ENCODE data around the gene ACOXL.

ACOXL gene

DNA sequence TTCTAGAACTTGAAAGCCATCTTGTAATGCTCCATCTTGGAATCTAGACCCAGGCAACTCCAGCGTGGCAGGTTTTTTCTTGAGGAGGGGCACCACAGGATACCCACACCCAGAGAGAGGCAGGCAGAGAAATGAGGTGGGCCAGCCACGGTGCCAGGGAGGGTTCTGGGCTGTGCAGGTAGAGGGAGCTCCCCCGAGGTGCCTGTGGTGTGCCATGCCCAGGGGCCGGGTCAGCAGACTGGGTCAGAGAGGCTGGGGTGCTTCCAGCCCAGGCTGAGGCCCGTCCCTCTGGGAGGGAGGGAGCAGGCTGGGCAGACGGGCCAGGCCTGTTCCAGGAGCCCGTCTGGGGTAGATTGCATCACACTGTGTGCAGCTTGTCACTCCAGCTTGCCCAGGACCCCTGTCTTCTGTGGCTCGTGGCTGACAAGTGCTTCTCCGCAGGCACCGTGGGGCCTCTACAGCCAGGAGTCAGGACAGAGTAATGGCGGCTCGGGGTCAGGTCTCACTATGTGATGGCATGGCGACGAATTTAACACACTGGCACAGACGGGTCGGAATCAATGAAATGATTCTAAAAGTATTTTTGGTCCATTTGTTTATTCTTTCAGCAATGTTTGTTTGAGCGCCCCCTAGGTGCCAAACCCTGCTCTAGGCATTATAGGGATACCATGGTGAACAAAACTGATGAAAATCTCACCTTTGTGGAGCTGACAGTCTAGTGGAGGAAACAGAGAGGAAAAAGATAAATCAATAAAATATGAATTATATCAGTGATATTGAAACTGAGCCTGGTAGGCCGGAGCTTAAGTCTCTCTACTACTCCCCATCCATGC is 144.0 kb downstream of the ACOXL start:
- TF ChIP-seq ZNF274 (IDR thresholded peaks at IDR 0.05; ENCODE audit: low read depth, low read length), result no peak
- no peak overlapping the region for H3K4me3 ChIP-seq (ENCODE audit: low read length)

DNA sequence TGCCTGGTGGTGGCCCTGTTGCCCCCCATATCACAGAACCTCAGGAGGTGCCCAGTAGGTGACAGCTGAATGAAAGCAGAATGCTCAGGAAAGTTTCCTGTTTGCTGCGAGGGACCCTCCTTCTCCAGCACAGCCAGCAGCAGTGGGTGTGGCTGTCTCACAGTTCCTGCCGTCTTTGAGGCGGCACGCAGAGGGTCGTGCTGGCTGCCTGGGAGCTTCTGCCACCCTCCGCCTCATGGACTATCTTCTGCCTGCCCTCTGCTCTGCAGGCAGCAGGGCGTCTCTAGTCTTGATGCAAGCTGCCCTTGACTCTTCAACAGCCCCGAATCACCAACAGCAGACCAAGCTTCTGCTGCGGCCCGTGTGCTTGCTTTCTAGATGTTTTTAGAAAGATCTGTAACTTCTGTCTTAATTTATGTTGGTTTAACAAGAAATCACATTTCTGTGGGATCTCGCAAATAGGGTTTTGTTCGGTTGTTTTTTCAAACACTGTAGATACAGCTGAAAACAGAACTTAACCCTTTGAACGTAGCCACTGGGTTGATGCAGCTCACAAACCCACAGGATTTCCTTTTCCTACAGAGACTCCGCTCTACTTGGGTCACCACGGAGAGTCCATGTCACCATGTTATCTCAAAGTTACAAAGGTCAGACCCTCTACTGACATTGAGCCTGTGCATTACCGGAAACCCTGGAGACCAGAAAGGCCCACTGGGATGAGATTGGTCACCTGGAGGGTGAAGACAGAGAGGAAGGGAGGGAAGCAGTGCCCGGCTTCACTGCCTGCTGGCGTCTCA is 144.9 kb downstream of the ACOXL start:
- H3K4me3 ChIP-seq (ENCODE audit: low read length), result no peak overlapping the region

DNA sequence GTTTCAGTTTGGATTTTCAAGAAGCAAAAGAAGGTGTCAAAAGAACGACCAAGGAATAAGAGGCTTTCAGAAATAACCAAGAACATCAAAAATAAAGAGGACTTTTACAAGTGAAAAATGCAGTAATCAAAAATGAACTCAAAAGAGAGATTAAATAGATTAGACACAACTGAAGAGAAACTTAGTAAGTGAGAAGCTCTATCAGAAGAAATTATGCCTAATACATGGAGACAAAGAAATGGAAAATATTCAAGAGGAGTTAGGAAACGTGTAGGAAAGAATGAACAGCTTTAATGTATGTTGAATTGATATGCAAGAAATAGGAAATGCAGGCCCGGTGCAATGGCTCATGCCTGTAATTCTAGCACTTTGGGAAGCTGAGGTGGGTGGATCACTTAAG is 145.8 kb downstream of the ACOXL start:
- no peak for TF ChIP-seq ZNF274 (IDR thresholded peaks at IDR 0.05; ENCODE audit: low read depth, low read length)

More for the DNA sequence above, 144.9 kb downstream of the ACOXL start:
- no peak for TF ChIP-seq ZNF274 (IDR thresholded peaks at IDR 0.05; ENCODE audit: low read depth, low read length)

GRCh38 chr2:110881908-110882307 is 149.5 kb downstream of the ACOXL start:
- TF ChIP-seq ZNF274 (IDR thresholded peaks at IDR 0.05; ENCODE audit: low read depth, low read length), result no peak
- H3K4me3 ChIP-seq (ENCODE audit: low read length), result no peak overlapping the region

More for the DNA sequence above, 145.8 kb downstream of the ACOXL start:
- no peak overlapping the region for H3K4me3 ChIP-seq (ENCODE audit: low read length)

DNA sequence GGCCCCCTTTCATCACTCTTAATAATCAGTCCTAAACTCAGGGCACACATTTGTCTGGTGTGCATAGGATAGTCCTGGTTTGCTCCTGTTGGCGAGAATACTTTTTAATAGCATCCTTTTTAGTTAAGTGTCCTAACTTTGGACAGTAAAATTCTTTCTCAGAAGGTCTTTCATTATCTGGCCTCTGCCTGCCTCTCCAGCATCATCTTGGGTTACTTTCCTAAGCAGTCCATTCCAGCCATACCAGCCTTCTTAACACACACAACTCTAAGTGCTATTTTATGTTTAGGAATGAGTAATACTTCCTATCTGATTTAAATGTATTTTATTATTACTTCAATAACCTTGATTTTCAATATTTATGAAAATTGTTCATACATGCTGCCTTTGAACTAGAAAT is 151.0 kb downstream of the ACOXL start:
- no peak overlapping the region for H3K4me3 ChIP-seq (ENCODE audit: low read length)
- TF ChIP-seq ZNF274 (IDR thresholded peaks at IDR 0.05; ENCODE audit: low read depth, low read length), result no peak

GRCh38 chr2:110885256-110885655 is 152.9 kb downstream of the ACOXL start:
- H3K4me3 ChIP-seq (ENCODE audit: low read length), result no peak overlapping the region
- TF ChIP-seq ZNF274 (IDR thresholded peaks at IDR 0.05; ENCODE audit: low read depth, low read length), result no peak

GRCh38 chr2:110886826-110887573 is 154.6 kb downstream of the ACOXL start:
- TF ChIP-seq ZNF274 (IDR thresholded peaks at IDR 0.05; ENCODE audit: low read depth, low read length), result no peak
- H3K4me3 ChIP-seq (ENCODE audit: low read length), result no peak overlapping the region

DNA sequence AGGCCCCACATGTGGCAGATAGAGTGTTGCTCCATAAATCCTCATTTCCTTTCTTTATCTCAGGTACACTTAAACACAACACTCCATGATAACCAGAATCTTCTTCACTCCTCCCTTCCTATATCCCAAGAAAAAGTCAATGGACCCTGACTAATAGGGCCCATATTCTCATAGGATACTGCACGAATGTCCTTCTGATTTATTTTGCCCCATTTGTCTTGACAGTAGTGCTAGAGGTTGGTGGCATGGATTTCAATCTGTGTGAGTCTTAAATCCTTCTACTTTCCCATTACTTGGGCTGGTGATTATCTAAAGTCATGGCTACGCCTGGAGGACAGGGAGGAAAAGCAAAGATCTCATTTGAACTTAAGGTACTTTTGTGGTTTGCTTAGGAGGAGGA is 156.0 kb downstream of the ACOXL start:
- no peak overlapping the region for H3K4me3 ChIP-seq (ENCODE audit: low read length)
- no peak for TF ChIP-seq ZNF274 (IDR thresholded peaks at IDR 0.05; ENCODE audit: low read depth, low read length)

DNA sequence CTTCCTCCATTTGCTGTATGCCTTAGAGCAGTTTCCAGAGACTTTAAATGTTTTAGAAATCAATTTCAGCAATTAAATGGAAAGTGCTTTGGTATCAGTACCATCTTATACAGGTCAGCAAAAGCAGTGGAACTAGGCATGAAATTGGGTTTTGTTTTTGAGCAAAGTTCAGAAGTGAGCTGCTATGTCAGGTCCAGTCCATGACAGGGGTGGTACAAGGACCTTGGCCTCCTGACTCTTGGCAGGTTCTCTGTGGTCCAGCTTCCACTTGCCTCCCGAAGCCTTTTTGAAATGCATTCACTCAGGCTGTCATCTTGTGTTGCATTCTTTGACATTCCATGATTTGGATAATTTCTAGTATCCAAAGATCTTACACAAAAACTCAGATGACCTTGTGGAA is 159.3 kb downstream of the ACOXL start:
- no peak overlapping the region for H3K4me3 ChIP-seq (ENCODE audit: low read length)
- TF ChIP-seq ZNF274 (IDR thresholded peaks at IDR 0.05; ENCODE audit: low read depth, low read length), result no peak

GRCh38 chr2:110896226-110896625 is 163.9 kb downstream of the ACOXL start:
- no peak overlapping the region for H3K4me3 ChIP-seq (ENCODE audit: low read length)
- TF ChIP-seq ZNF274 (IDR thresholded peaks at IDR 0.05; ENCODE audit: low read depth, low read length), result no peak

DNA sequence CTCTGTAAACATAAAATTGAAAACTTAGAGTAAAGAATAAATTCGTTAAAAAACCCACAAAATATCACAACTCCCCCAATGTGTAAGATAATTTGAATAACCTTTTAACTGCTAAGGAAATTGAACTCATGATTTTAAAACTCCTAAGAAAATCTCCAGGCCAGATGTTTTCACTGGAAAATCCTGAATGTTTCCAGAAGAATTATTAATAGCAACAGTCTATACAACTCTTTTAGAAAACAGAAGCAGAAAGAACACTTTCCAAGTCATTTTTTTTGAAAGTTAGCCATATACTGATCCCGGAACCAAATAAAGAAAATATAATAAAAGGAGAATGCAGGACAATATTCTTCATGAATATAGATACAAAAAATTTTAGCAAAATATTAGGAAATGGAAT is 165.6 kb downstream of the ACOXL start:
- no peak for TF ChIP-seq ZNF274 (IDR thresholded peaks at IDR 0.05; ENCODE audit: low read depth, low read length)

DNA sequence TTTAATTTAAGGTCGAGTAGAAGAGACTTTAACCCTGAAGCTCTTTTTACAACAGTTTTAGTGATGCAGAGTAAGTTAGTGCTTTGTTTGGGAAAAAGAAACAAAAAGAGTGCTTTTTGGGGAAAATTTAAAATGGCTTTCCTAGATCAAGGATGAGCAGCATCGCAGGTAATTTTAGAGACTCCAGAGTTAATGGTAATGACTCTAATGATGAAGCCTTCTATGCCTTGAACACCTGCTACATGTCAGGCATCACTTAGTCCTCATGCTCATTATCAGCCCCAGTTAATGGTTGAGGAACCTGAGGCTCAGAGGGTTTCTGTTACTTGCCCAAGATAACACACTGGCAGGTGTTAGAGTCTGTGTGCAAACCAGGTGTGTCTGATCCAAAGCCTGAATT is 167.8 kb downstream of the ACOXL start:
- no peak overlapping the region for H3K4me3 ChIP-seq (ENCODE audit: low read length)
- TF ChIP-seq ZNF274 (IDR thresholded peaks at IDR 0.05; ENCODE audit: low read depth, low read length), result no peak

More for the DNA sequence above, 165.6 kb downstream of the ACOXL start:
- H3K4me3 ChIP-seq (ENCODE audit: low read length), result no peak overlapping the region

DNA sequence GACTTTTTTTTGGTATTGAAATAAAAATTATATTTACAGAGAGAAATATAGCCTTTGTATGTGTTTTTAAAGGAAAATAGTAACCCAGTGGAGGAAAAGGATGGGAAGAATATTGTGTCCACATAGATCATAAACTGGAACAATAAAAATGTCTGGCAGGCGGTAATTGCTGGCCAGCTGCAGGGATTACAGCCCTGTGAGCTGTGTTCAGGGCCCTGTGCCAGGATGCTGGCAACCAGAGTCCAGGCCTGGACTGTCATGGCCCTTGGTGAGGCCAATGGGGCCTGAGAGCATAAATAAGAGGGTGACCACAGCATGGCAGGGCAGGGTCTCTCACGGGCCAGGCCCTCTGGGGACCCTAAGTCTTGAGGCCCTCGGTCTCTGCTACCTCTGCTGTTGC is 171.2 kb downstream of the ACOXL start:
- H3K4me3 ChIP-seq (ENCODE audit: low read length), result no peak overlapping the region
- TF ChIP-seq ZNF274 (IDR thresholded peaks at IDR 0.05; ENCODE audit: low read depth, low read length), result no peak

DNA sequence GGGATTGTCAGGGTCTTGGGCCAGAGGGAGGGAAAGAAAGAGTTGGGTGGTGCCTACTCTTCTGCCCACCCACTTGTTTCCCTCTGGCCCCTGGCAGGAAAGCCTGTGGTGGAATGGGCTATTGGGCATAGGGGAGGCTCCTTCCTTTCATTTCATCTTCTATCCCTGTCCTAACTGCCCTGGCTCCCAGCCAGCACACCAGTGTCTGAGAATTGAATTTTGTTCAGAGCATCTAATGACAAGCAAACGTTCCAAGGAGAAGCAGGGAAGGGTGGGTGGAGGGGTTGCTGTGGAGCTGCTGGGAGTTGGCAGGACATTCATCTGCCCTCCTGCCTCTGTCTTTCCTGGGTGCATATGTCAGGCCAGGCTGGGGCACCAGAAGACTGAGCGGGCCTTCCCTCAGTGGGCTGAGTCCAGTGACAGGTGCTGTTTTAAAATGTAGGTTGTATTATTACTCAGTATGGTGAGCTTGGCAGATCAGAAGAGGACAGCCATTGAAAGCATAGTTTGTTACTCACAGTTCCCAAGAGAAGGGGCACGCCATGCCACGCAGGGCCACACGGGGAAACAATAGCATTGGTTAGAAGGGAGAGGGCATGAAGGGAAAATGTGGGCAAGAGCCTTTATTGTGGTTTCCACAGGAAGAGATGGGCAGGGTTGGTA is 171.9 kb downstream of the ACOXL start:
- TF ChIP-seq ZNF274 (IDR thresholded peaks at IDR 0.05; ENCODE audit: low read depth, low read length), result no peak
- no peak overlapping the region for H3K4me3 ChIP-seq (ENCODE audit: low read length)
